ENCODE data around the gene GMCL2.

DNA sequence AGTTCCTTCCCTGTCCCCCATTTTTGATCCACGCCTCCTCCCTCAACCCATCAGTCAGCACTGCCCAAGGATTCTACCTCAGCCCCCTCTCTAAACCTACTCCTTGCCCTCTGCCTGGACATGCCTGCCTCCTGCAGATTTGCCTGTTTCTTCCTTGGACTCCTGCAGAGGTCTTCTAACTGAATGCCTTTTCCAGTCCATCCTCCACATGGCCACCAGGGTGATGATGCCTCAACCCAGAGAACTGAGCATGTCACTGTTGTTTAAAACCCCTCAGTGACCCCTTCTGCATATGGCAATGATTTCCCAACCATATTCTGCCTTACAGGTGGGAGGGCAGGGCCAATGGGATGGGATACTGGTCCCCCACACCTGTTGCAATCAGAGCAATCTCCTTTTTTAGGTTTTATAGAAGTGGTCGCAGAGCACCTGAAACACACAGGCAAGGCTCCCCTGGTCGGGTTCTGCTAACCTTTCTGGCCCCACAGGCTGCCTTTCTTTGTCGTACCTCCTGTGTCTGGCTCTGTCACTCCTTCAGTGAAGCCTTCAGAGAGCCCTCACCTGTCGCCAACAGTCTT is 36.1 kb upstream of the GMCL2 start:
- TF ChIP-seq, protein P1, sequence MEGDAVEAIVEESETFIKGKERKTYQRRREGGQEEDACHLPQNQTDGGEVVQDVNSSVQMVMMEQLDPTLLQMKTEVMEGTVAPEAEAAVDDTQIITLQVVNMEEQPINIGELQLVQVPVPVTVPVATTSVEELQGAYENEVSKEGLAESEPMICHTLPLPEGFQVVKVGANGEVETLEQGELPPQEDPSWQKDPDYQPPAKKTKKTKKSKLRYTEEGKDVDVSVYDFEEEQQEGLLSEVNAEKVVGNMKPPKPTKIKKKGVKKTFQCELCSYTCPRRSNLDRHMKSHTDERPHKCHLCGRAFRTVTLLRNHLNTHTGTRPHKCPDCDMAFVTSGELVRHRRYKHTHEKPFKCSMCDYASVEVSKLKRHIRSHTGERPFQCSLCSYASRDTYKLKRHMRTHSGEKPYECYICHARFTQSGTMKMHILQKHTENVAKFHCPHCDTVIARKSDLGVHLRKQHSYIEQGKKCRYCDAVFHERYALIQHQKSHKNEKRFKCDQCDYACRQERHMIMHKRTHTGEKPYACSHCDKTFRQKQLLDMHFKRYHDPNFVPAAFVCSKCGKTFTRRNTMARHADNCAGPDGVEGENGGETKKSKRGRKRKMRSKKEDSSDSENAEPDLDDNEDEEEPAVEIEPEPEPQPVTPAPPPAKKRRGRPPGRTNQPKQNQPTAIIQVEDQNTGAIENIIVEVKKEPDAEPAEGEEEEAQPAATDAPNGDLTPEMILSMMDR (IDR thresholded peaks at IDR 0.05): no peak
- TF ChIP-seq EP300 (IDR thresholded peaks at IDR 0.05; ENCODE audit: borderline replicate concordance in 1 of 2, low read depth in 1 of 2, low read length in 1 of 2) (no peak), SIN3A (IDR thresholded peaks at IDR 0.05; ENCODE audit: borderline replicate concordance, low read depth, low read length) (no peak), SMC3 (IDR thresholded peaks at IDR 0.05; ENCODE audit: low read depth, low read length) (no peak)
- TF ChIP-seq, protein P2, sequence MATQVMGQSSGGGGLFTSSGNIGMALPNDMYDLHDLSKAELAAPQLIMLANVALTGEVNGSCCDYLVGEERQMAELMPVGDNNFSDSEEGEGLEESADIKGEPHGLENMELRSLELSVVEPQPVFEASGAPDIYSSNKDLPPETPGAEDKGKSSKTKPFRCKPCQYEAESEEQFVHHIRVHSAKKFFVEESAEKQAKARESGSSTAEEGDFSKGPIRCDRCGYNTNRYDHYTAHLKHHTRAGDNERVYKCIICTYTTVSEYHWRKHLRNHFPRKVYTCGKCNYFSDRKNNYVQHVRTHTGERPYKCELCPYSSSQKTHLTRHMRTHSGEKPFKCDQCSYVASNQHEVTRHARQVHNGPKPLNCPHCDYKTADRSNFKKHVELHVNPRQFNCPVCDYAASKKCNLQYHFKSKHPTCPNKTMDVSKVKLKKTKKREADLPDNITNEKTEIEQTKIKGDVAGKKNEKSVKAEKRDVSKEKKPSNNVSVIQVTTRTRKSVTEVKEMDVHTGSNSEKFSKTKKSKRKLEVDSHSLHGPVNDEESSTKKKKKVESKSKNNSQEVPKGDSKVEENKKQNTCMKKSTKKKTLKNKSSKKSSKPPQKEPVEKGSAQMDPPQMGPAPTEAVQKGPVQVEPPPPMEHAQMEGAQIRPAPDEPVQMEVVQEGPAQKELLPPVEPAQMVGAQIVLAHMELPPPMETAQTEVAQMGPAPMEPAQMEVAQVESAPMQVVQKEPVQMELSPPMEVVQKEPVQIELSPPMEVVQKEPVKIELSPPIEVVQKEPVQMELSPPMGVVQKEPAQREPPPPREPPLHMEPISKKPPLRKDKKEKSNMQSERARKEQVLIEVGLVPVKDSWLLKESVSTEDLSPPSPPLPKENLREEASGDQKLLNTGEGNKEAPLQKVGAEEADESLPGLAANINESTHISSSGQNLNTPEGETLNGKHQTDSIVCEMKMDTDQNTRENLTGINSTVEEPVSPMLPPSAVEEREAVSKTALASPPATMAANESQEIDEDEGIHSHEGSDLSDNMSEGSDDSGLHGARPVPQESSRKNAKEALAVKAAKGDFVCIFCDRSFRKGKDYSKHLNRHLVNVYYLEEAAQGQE (IDR thresholded peaks at IDR 0.05; ENCODE audit: low read depth, low read length): no peak
